Measurements from ENCODE around the gene ZNF772. TPM values are rescaled to one million over a fixed set of nuclear protein-coding genes. Genes with fewer than 3 reads are reported as not detected.
"Not testable (repeated sequence)": the region's sequence is repeated elsewhere in the genome, so short reads cannot be mapped to it uniquely, and the experiment has no call there.

Gene ZNF772
- 10 to 100 TPM in 1 of 2 donors, 1 to 10 TPM in 1; 9.1 to 11.8 TPM for total RNA-seq
- 8.8 TPM for polyA plus RNA-seq (2013, experiment 1 of 2)
- 9.8 TPM for polyA plus RNA-seq (2013, experiment 2 of 2)
- long read RNA-seq, experiment 1, partial matches to known transcripts, result 0 of 1 reads
- long read RNA-seq, experiment 1, other reads (novel, unspliced or antisense), result 1 of 1 reads
- long read RNA-seq, experiment 2, full-length matches to known transcripts, result 6 of 9 reads
- long read RNA-seq, experiment 2, partial matches to known transcripts, result 0 of 9 reads
- long read RNA-seq, experiment 2, other reads (novel, unspliced or antisense), result 3 of 9 reads
- long read RNA-seq, experiment 3, full-length matches to known transcripts, result 15 of 15 reads
- long read RNA-seq, experiment 3, partial matches to known transcripts, result 0 of 15 reads
- long read RNA-seq, experiment 3, other reads (novel, unspliced or antisense), result 0 of 15 reads
- long read RNA-seq, experiment 4, partial matches to known transcripts, result 0 of 3 reads
- long read RNA-seq, experiment 4, other reads (novel, unspliced or antisense), result 1 of 3 reads

DNA sequence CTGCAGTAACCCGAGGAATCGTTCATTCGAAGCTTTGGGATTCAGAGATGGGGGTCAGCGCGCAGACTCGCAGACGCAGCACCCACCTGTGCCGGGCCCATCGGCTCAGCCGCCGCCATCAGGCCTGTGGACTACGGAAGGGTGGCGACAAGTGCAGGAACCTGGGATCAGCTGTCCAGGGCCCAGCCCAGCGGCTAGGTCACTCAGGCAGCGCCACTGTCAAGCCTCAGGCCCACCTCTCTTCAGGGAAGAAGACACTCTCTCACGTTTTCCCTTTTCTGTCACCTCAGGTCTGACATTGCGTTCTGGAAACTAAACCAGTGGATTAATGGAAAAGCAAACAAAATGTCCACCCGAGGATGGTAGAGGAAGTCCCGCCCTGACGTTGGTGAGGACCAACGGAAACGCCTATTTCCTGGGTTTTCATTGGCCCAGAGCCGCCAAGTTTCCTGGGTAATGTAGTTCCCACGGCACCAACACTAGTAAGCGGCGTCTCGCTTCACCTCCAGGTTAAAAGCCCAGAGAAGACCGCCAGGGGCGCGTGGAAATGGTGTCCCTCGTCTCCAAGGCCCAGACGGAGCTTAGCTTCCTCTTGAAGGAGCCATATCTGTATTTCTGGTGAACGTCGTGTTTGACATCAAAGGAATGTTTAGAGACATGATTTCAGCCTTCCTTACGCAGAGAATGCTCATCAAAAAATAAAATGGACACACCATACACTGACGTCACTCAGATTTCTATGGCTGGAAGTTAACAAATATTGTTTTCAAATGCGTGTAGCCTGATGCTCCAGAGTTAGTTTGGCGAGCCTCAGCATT lies at the start of gene ZNF772:
Gene ZNF772, minus strand, starts transcription at position 376 of the 818 bp plus-strand sequence. Its CDS starts 257 bp downstream, at position 119.
- WGBS, 2 experiments (ENCODE audit: insufficient coverage in 1 of 2, insufficient read length in 1 of 2), result 11 to 12% methylated on average over 35 to 38 of the region's 38 CpGs
- no peaks in the 10 kb centered on the region for H3K4me1 Mint-ChIP-seq

GRCh38 chr19:57518021-57518420 lies 40.7 kb upstream of the ZNF772 start:
- Mint-ChIP-seq H3K36me3 (ENCODE audit: low read depth) (peaks cover 28% of the 10 kb centered on the region), H3K9me3 (peaks cover 52% of the 10 kb centered on the region)
- H3K27ac Mint-ChIP-seq; H3K4me3 Mint-ChIP-seq; H3K9ac ChIP-seq (ENCODE audit: extremely low read depth, low read length, poor library complexity, severe bottlenecking); DNase-seq; H3K27ac ChIP-seq (ENCODE audit: low read depth, low read length); H3K4me1 ChIP-seq (ENCODE audit: control insufficient read depth, insufficient read depth, low read length); H3K27me3 Mint-ChIP-seq (ENCODE audit: insufficient read depth); H3K27me3 ChIP-seq (ENCODE audit: control insufficient read depth, insufficient read depth, low read length, poor library complexity, severe bottlenecking); H3K4me1 Mint-ChIP-seq; H3K4me3 ChIP-seq (ENCODE audit: low read length): not testable (repeated sequence)
- Histone ChIP-seq H3K36me3 (ENCODE audit: control insufficient read depth, insufficient read depth, low read length) (peaks cover 29% of the 10 kb centered on the region), H3K9me3 (ENCODE audit: control insufficient read depth, low read length) (peaks cover 25% of the 10 kb centered on the region)
- 86 to 100% methylated on average over 3 to 4 of the region's 4 CpGs for WGBS, 2 experiments (ENCODE audit: insufficient coverage in 1 of 2, insufficient read length in 1 of 2)

More for the DNA sequence above, at the start of gene ZNF772:
- peak; percentile 94 for DNase-seq
- Mint-ChIP-seq H3K27ac (peak within 1 kb of the TSS; percentile 85), H3K4me3 (peak within 1 kb of the TSS; percentile 80), H3K36me3 (ENCODE audit: low read depth) (peaks cover 55% of the 10 kb centered on the region), H3K9me3 (peaks cover 88% of the 10 kb centered on the region), H3K27me3 (ENCODE audit: insufficient read depth) (peaks cover 14% of the 10 kb centered on the region)
- H3K36me3 ChIP-seq (ENCODE audit: control insufficient read depth, insufficient read depth, low read length), result peaks cover 41% of the 10 kb centered on the region
- peak within 1 kb of the TSS; percentile 88 for H3K4me3 ChIP-seq (ENCODE audit: low read length)
- no peaks in the 10 kb centered on the region for H3K4me1 ChIP-seq (ENCODE audit: control insufficient read depth, insufficient read depth, low read length)
- TF ChIP-seq, protein P1, sequence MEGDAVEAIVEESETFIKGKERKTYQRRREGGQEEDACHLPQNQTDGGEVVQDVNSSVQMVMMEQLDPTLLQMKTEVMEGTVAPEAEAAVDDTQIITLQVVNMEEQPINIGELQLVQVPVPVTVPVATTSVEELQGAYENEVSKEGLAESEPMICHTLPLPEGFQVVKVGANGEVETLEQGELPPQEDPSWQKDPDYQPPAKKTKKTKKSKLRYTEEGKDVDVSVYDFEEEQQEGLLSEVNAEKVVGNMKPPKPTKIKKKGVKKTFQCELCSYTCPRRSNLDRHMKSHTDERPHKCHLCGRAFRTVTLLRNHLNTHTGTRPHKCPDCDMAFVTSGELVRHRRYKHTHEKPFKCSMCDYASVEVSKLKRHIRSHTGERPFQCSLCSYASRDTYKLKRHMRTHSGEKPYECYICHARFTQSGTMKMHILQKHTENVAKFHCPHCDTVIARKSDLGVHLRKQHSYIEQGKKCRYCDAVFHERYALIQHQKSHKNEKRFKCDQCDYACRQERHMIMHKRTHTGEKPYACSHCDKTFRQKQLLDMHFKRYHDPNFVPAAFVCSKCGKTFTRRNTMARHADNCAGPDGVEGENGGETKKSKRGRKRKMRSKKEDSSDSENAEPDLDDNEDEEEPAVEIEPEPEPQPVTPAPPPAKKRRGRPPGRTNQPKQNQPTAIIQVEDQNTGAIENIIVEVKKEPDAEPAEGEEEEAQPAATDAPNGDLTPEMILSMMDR (conservative IDR thresholded peaks at IDR 0.05), result peak; percentile 68
- H3K27ac ChIP-seq (ENCODE audit: low read depth, low read length), result no peak within 1 kb of the TSS
- peaks cover 55% of the 10 kb centered on the region for H3K9me3 ChIP-seq (ENCODE audit: control insufficient read depth, low read length)
- H3K27me3 ChIP-seq (ENCODE audit: control insufficient read depth, insufficient read depth, low read length, poor library complexity, severe bottlenecking), result peaks cover 11% of the 10 kb centered on the region
- H3K9ac ChIP-seq (ENCODE audit: extremely low read depth, low read length, poor library complexity, severe bottlenecking), result peak within 1 kb of the TSS; percentile 37

DNA sequence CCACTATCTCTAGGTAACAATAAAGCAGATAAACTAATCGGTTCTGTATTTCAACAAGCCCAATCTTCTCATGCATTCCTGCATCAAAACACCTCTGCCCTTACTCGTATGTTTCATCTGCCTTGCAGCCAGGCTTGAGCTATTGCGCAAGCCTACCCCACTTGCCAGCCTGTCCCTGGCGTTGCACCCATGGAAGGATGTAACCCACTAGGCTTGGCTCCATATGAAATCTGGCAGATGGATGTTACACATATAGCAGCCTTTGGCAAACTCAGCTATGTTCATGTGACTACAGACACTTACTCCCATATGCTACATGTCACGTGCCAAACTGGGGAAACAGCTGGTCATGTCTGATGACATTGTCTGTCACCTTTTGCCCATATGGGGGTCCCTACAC lies 37.9 kb upstream of the ZNF772 start:
- H3K27ac Mint-ChIP-seq, result no peak overlapping the region

More for the DNA sequence above, 37.9 kb upstream of the ZNF772 start:
- H3K36me3 Mint-ChIP-seq (ENCODE audit: low read depth), result peaks cover 32% of the 10 kb centered on the region
- 79 to 93% methylated on average over 3 to 5 of the region's 5 CpGs for WGBS, 2 experiments (ENCODE audit: insufficient coverage in 1 of 2, insufficient read length in 1 of 2)
- no peaks in the 10 kb centered on the region for H3K4me1 ChIP-seq (ENCODE audit: control insufficient read depth, insufficient read depth, low read length)
- peaks cover 55% of the 10 kb centered on the region for H3K9me3 Mint-ChIP-seq
- no peak for DNase-seq
- no peak overlapping the region for H3K4me3 ChIP-seq (ENCODE audit: low read length)
- peaks cover 43% of the 10 kb centered on the region for H3K9me3 ChIP-seq (ENCODE audit: control insufficient read depth, low read length)
- H3K9ac ChIP-seq (ENCODE audit: extremely low read depth, low read length, poor library complexity, severe bottlenecking), result no peak overlapping the region
- peaks cover 31% of the 10 kb centered on the region for H3K36me3 ChIP-seq (ENCODE audit: control insufficient read depth, insufficient read depth, low read length)
- no peak overlapping the region for H3K4me3 Mint-ChIP-seq
- H3K27me3 Mint-ChIP-seq (ENCODE audit: insufficient read depth), result peaks cover 2% of the 10 kb centered on the region
- no peak overlapping the region for H3K27ac ChIP-seq (ENCODE audit: low read depth, low read length)
- TF ChIP-seq, protein P1 (conservative IDR thresholded peaks at IDR 0.05), result no peak
- H3K27me3 ChIP-seq (ENCODE audit: control insufficient read depth, insufficient read depth, low read length, poor library complexity, severe bottlenecking), result no peaks in the 10 kb centered on the region
- H3K4me1 Mint-ChIP-seq, result no peaks in the 10 kb centered on the region
